Spleen (tissue), 7 donors: ENCODE data around the gene MXD3.
"Not testable (repeated sequence)": the region's sequence is repeated elsewhere in the genome, so short reads cannot be mapped to it uniquely, and the experiment has no call there.

Experiments used
- CTCF ChIP-seq, 11 experiments: fragments of 200-600 bp in 7 of 11; fragments of 450-650 bp in 4 of 11; sonication (generic) in 4 of 11; IDR thresholded peaks in 8 of 11; conservative IDR thresholded peaks in 3 of 11; 1 replicate in 7 of 11; 2 replicates in 4 of 11; pipeline versions ENCODE4 v1.4.0 to v1.8.0; 2016 to 2021; ENCODE audit warnings: antibody characterized with exemption in 11 of 11, inconsistent platforms in 4 of 11, mild to moderate bottlenecking in 1 of 11
- POLR2A ChIP-seq, 3 donors: fragments of 450-650 bp; IDR thresholded peaks; one replicate each; pipeline ENCODE4 v1.5.1; 2017; ENCODE audit warnings: antibody characterized with exemption in 3 of 3, mild to moderate bottlenecking in 1 of 3
- donor health status: DM: no; HTN: no; CAD: no; lungs with moderate emphysema.
- donor health status: DM: no; HTN: no; CAD: no.
- donor health status: DM: no; HTN: no; CAD: no.

GRCh38 chr5:177306103-177306640, 5.5 kb downstream of the MXD3 start:
- not testable (repeated sequence) for TF ChIP-seq CTCF (IDR thresholded peaks at IDR 0.05 in 8 of 11, conservative IDR thresholded peaks at IDR 0.05 in 3 of 11); POLR2A (IDR thresholded peaks at IDR 0.05)
